ENCODE results near the gene CCDC54. TPM values are rescaled to one million over a fixed set of nuclear protein-coding genes. Genes with fewer than 3 reads are reported as not detected.
"Not testable (repeated sequence)": the region's sequence is repeated elsewhere in the genome, so short reads cannot be mapped to it uniquely, and the experiment has no call there.

Gene CCDC54
- total RNA-seq (not detected), polyA plus RNA-seq (not detected)
- long read RNA-seq, donor 1 = 0 reads
- long read RNA-seq, donor 2 = 0 reads

GRCh38 chr3:107377151-107377550 lies at the start of gene CCDC54:
CCDC54 (plus strand) TSS chr3:107377439; CDS start chr3:107377588, 149 bp downstream.
- no peak within 1 kb of the TSS for H3K4me3 ChIP-seq (ENCODE audit: low read length in 2 of 2)
- H3K9me3 ChIP-seq (ENCODE audit: control insufficient read depth, low read length) = no peaks in the 10 kb centered on the region
- no peak for ATAC-seq (ENCODE audit: low FRiP score)
- no peaks in the 10 kb centered on the region for H3K27me3 ChIP-seq (ENCODE audit: control insufficient read depth in 1 of 2, insufficient read depth in 2 of 2, low read length in 1 of 2)
- H3K27ac ChIP-seq (ENCODE audit: low read depth in 1 of 2, low read length in 2 of 2) = no peak within 1 kb of the TSS
- intact Hi-C loops (cut with DNase I) = no loop called here
- no peak for DNase-seq
- H3K36me3 ChIP-seq (ENCODE audit: control insufficient read depth in 1 of 2, insufficient read depth in 2 of 2, low read length in 1 of 2) = no peaks in the 10 kb centered on the region
- no peaks in the 10 kb centered on the region for H3K4me1 ChIP-seq (ENCODE audit: control insufficient read depth in 1 of 2, insufficient read depth in 2 of 2, low read length in 2 of 2)

GRCh38 chr3:107328069-107328468 lies 49.2 kb upstream of the CCDC54 start:
- no peaks in the 10 kb centered on the region for H3K9me3 ChIP-seq (ENCODE audit: control insufficient read depth, low read length)
- no peaks in the 10 kb centered on the region for H3K36me3 ChIP-seq (ENCODE audit: control insufficient read depth in 1 of 2, insufficient read depth in 2 of 2, low read length in 1 of 2)
- ATAC-seq (ENCODE audit: low FRiP score) = no peak
- intact Hi-C loops (cut with DNase I) = no loop called here
- no peak overlapping the region for H3K4me3 ChIP-seq (ENCODE audit: low read length in 2 of 2)
- no peak overlapping the region for H3K27ac ChIP-seq (ENCODE audit: low read depth in 1 of 2, low read length in 2 of 2)
- 84 to 91% methylated on average over 2 of the region's 2 CpGs for WGBS, 2 donors
- H3K4me1 ChIP-seq (ENCODE audit: control insufficient read depth in 1 of 2, insufficient read depth in 2 of 2, low read length in 2 of 2) = no peaks in the 10 kb centered on the region
- DNase-seq = no peak
- H3K27me3 ChIP-seq (ENCODE audit: control insufficient read depth in 1 of 2, insufficient read depth in 2 of 2, low read length in 1 of 2) = no peaks in the 10 kb centered on the region

- no peaks in the 10 kb centered on the region for H3K4me1 ChIP-seq (ENCODE audit: control insufficient read depth in 1 of 2, insufficient read depth in 2 of 2, low read length in 2 of 2)
- ATAC-seq (ENCODE audit: low FRiP score) = no peak
- no peaks in the 10 kb centered on the region for H3K36me3 ChIP-seq (ENCODE audit: control insufficient read depth in 1 of 2, insufficient read depth in 2 of 2, low read length in 1 of 2)
- 84 to 85% methylated on average over 5 of the region's 5 CpGs for WGBS, 2 donors
- DNase-seq = no peak
- H3K4me3 ChIP-seq (ENCODE audit: low read length in 2 of 2) = no peak overlapping the region
- no peaks in the 10 kb centered on the region for H3K27me3 ChIP-seq (ENCODE audit: control insufficient read depth in 1 of 2, insufficient read depth in 2 of 2, low read length in 1 of 2)
- intact Hi-C loops (cut with DNase I) = no loop called here
- H3K9me3 ChIP-seq (ENCODE audit: control insufficient read depth, low read length) = no peaks in the 10 kb centered on the region
- no peak overlapping the region for H3K27ac ChIP-seq (ENCODE audit: low read depth in 1 of 2, low read length in 2 of 2)
Observed at GRCh38 chr3:107329088-107329487, 48.2 kb upstream of the CCDC54 start.

GRCh38 chr3:107339690-107340089 lies 37.5 kb upstream of the CCDC54 start:
- ATAC-seq (ENCODE audit: low FRiP score); H3K9me3 ChIP-seq (ENCODE audit: control insufficient read depth, low read length); H3K27me3 ChIP-seq (ENCODE audit: control insufficient read depth in 1 of 2, insufficient read depth in 2 of 2, low read length in 1 of 2); H3K4me3 ChIP-seq (ENCODE audit: low read length in 2 of 2); DNase-seq; H3K4me1 ChIP-seq (ENCODE audit: control insufficient read depth in 1 of 2, insufficient read depth in 2 of 2, low read length in 2 of 2); H3K27ac ChIP-seq (ENCODE audit: low read depth in 1 of 2, low read length in 2 of 2); H3K36me3 ChIP-seq (ENCODE audit: control insufficient read depth in 1 of 2, insufficient read depth in 2 of 2, low read length in 1 of 2); intact Hi-C loops (cut with DNase I): not testable (repeated sequence)
- WGBS, 2 donors = 97 to 98% methylated on average over 3 of the region's 3 CpGs

- H3K4me1 ChIP-seq (ENCODE audit: control insufficient read depth in 1 of 2, insufficient read depth in 2 of 2, low read length in 2 of 2) = no peaks in the 10 kb centered on the region
- ATAC-seq (ENCODE audit: low FRiP score) (no peak), DNase-seq (no peak)
- no peak overlapping the region for H3K27ac ChIP-seq (ENCODE audit: low read depth in 1 of 2, low read length in 2 of 2)
- intact Hi-C loops (cut with DNase I) = no loop called here
- no peaks in the 10 kb centered on the region for H3K36me3 ChIP-seq (ENCODE audit: control insufficient read depth in 1 of 2, insufficient read depth in 2 of 2, low read length in 1 of 2)
- H3K9me3 ChIP-seq (ENCODE audit: control insufficient read depth, low read length) = no peaks in the 10 kb centered on the region
- no peaks in the 10 kb centered on the region for H3K27me3 ChIP-seq (ENCODE audit: control insufficient read depth in 1 of 2, insufficient read depth in 2 of 2, low read length in 1 of 2)
- H3K4me3 ChIP-seq (ENCODE audit: low read length in 2 of 2) = no peak overlapping the region
Observed at GRCh38 chr3:107344722-107345121, 32.5 kb upstream of the CCDC54 start.

- H3K36me3 ChIP-seq (ENCODE audit: control insufficient read depth in 1 of 2, insufficient read depth in 2 of 2, low read length in 1 of 2) = no peaks in the 10 kb centered on the region
- H3K27ac ChIP-seq (ENCODE audit: low read depth in 1 of 2, low read length in 2 of 2) = no peak overlapping the region
- DNase-seq (no peak), ATAC-seq (ENCODE audit: low FRiP score) (no peak)
- WGBS, 2 donors = 36 to 45% methylated on average over 4 of the region's 4 CpGs
- H3K4me1 ChIP-seq (ENCODE audit: control insufficient read depth in 1 of 2, insufficient read depth in 2 of 2, low read length in 2 of 2) = no peaks in the 10 kb centered on the region
- H3K4me3 ChIP-seq (ENCODE audit: low read length in 2 of 2) = no peak overlapping the region
- no peaks in the 10 kb centered on the region for H3K27me3 ChIP-seq (ENCODE audit: control insufficient read depth in 1 of 2, insufficient read depth in 2 of 2, low read length in 1 of 2)
- H3K9me3 ChIP-seq (ENCODE audit: control insufficient read depth, low read length) = no peaks in the 10 kb centered on the region
- intact Hi-C loops (cut with DNase I) = no loop called here
Observed at GRCh38 chr3:107345822-107346405, 31.3 kb upstream of the CCDC54 start.

- ATAC-seq (ENCODE audit: low FRiP score) (no peak), DNase-seq (no peak)
- Histone ChIP-seq H3K27me3 (ENCODE audit: control insufficient read depth in 1 of 2, insufficient read depth in 2 of 2, low read length in 1 of 2) (no peaks in the 10 kb centered on the region), H3K4me1 (ENCODE audit: control insufficient read depth in 1 of 2, insufficient read depth in 2 of 2, low read length in 2 of 2) (no peaks in the 10 kb centered on the region), H3K27ac (ENCODE audit: low read depth in 1 of 2, low read length in 2 of 2) (no peak overlapping the region), H3K36me3 (ENCODE audit: control insufficient read depth in 1 of 2, insufficient read depth in 2 of 2, low read length in 1 of 2) (no peaks in the 10 kb centered on the region), H3K9me3 (ENCODE audit: control insufficient read depth, low read length) (no peaks in the 10 kb centered on the region), H3K4me3 (ENCODE audit: low read length in 2 of 2) (no peak overlapping the region)
- intact Hi-C loops (cut with DNase I) = no loop called here
- 58 to 59% methylated on average over 2 of the region's 2 CpGs for WGBS, 2 donors
Observed at GRCh38 chr3:107346564-107346963, 30.7 kb upstream of the CCDC54 start.

- ATAC-seq (ENCODE audit: low FRiP score) (no peak), DNase-seq (no peak)
- Histone ChIP-seq H3K4me3 (ENCODE audit: low read length in 2 of 2) (no peak overlapping the region), H3K27ac (ENCODE audit: low read depth in 1 of 2, low read length in 2 of 2) (no peak overlapping the region), H3K4me1 (ENCODE audit: control insufficient read depth in 1 of 2, insufficient read depth in 2 of 2, low read length in 2 of 2) (no peaks in the 10 kb centered on the region), H3K9me3 (ENCODE audit: control insufficient read depth, low read length) (no peaks in the 10 kb centered on the region), H3K27me3 (ENCODE audit: control insufficient read depth in 1 of 2, insufficient read depth in 2 of 2, low read length in 1 of 2) (no peaks in the 10 kb centered on the region), H3K36me3 (ENCODE audit: control insufficient read depth in 1 of 2, insufficient read depth in 2 of 2, low read length in 1 of 2) (no peaks in the 10 kb centered on the region)
- intact Hi-C loops (cut with DNase I) = no loop called here
- WGBS, 2 donors = 45 to 46% methylated on average over 2 of the region's 2 CpGs
Observed at GRCh38 chr3:107347751-107348150, 29.5 kb upstream of the CCDC54 start.

- Histone ChIP-seq H3K4me3 (ENCODE audit: low read length in 2 of 2) (no peak overlapping the region), H3K27me3 (ENCODE audit: control insufficient read depth in 1 of 2, insufficient read depth in 2 of 2, low read length in 1 of 2) (no peaks in the 10 kb centered on the region), H3K27ac (ENCODE audit: low read depth in 1 of 2, low read length in 2 of 2) (no peak overlapping the region), H3K9me3 (ENCODE audit: control insufficient read depth, low read length) (no peaks in the 10 kb centered on the region), H3K36me3 (ENCODE audit: control insufficient read depth in 1 of 2, insufficient read depth in 2 of 2, low read length in 1 of 2) (no peaks in the 10 kb centered on the region), H3K4me1 (ENCODE audit: control insufficient read depth in 1 of 2, insufficient read depth in 2 of 2, low read length in 2 of 2) (no peaks in the 10 kb centered on the region)
- WGBS, 2 donors = 91 to 94% methylated on average over 2 of the region's 2 CpGs
- no peak for ATAC-seq (ENCODE audit: low FRiP score)
- DNase-seq = no peak
- intact Hi-C loops (cut with DNase I) = no loop called here
Observed at GRCh38 chr3:107356706-107357105, 20.5 kb upstream of the CCDC54 start.

Measured in aorta (tissue), 5 donors.